WTC11 (cell line): ENCODE data around the gene OPTC. TPM values are rescaled to one million over a fixed set of nuclear protein-coding genes. Genes with fewer than 3 reads are reported as not detected.

Experiments
- ATAC-seq: fragments of 200-7000 bp; cut with Tn5 transposase; 2 replicates; pipeline ENCODE4 v1.10.0; 2021; ENCODE audit warnings: mild to moderate bottlenecking, moderate library complexity
- CTCF ChIA-PET: fragments of 300-600 bp; sonication (Branson Sonifier 250); formaldehyde crosslinking; loops from one replicate; lab custom pipeline; 2021; ENCODE audit warnings: antibody characterized with exemption; lab: Charles Lee
- POLR2A ChIA-PET: fragments of 350-600 bp; sonication (Branson Sonifier 250); formaldehyde crosslinking; loops from one replicate; lab custom pipeline; 2021; ENCODE audit warnings: antibody characterized with exemption; lab: Charles Lee
- DNase-seq: peaks from one replicate; pipeline ENCODE4 v3.0.0; 2021; ENCODE audit warnings: low spot score
- H3K27ac Mint-ChIP-seq: 2 replicates; pipeline ENCODE4 v1.8.0; 2021; ENCODE audit warnings: mixed read lengths
- H3K27me3 Mint-ChIP-seq: 2 replicates; pipeline ENCODE4 v1.8.0; 2021; ENCODE audit warnings: low read depth, mild to moderate bottlenecking, moderate library complexity, mixed read lengths
- H3K36me3 Mint-ChIP-seq: 2 replicates; pipeline ENCODE4 v1.8.0; 2021; ENCODE audit warnings: mixed read lengths
- H3K4me1 Mint-ChIP-seq: 2 replicates; pipeline ENCODE4 v1.8.0; 2022; ENCODE audit warnings: mixed read lengths
- H3K4me3 Mint-ChIP-seq: 2 replicates; pipeline ENCODE4 v1.8.0; 2021; ENCODE audit warnings: mild to moderate bottlenecking, moderate library complexity, mixed read lengths
- H3K9me3 Mint-ChIP-seq: 2 replicates; pipeline ENCODE4 v1.8.0; 2021; ENCODE audit warnings: mixed read lengths
- ARID4B ChIP-seq: sonication (generic); formaldehyde crosslinking; IDR thresholded peaks from 2 replicates; pipeline ENCODE4 v1.8.0; 2023; ENCODE audit warnings: missing genetic modification reagents, mild to moderate bottlenecking, borderline replicate concordance
- CDX4 ChIP-seq: fragments of 250-450 bp; sonication (Bioruptor Pico); IDR thresholded peaks from 2 replicates; pipeline ENCODE4 v1.9.0; 2021; ENCODE audit warnings: moderate library complexity, mild to moderate bottlenecking, inconsistent platforms, borderline replicate concordance
- CREB1 ChIP-seq: sonication (generic); formaldehyde crosslinking; IDR thresholded peaks from 2 replicates; pipeline ENCODE4 v1.8.0; 2023; ENCODE audit warnings: mild to moderate bottlenecking, missing genetic modification reagents
- CTCF ChIP-seq: fragments of 200-600 bp; IDR thresholded peaks from 2 replicates; pipeline ENCODE4 v1.8.0; 2022; ENCODE audit warnings: antibody characterized with exemption
- E2F1 ChIP-seq: sonication (generic); formaldehyde crosslinking; IDR thresholded peaks from 2 replicates; pipeline ENCODE4 v1.8.0; 2022; ENCODE audit warnings: mild to moderate bottlenecking, missing genetic modification reagents
- ERG ChIP-seq: fragments of 250-450 bp; sonication (Bioruptor Pico); IDR thresholded peaks from 2 replicates; pipeline ENCODE4 v1.8.0; 2021; ENCODE audit warnings: mild to moderate bottlenecking
- FOXK1 ChIP-seq: sonication (generic); formaldehyde crosslinking; IDR thresholded peaks from 2 replicates; pipeline ENCODE4 v1.8.0; 2022; ENCODE audit warnings: mild to moderate bottlenecking, moderate library complexity, missing genetic modification reagents
- FOXP4 ChIP-seq: sonication (generic); formaldehyde crosslinking; IDR thresholded peaks from 2 replicates; pipeline ENCODE4 v1.8.0; 2022; ENCODE audit warnings: mild to moderate bottlenecking, missing genetic modification reagents
- NR2C2 ChIP-seq: sonication (generic); formaldehyde crosslinking; IDR thresholded peaks from 2 replicates; pipeline ENCODE4 v1.8.0; 2022; ENCODE audit warnings: mild to moderate bottlenecking, missing genetic modification reagents
- RELA ChIP-seq: sonication (generic); formaldehyde crosslinking; IDR thresholded peaks from 2 replicates; pipeline ENCODE4 v1.8.1; 2022; ENCODE audit warnings: missing genetic modification reagents, mild to moderate bottlenecking, borderline replicate concordance
- RORB ChIP-seq: fragments of 250-450 bp; sonication (Bioruptor Pico); IDR thresholded peaks from 2 replicates; pipeline ENCODE4 v1.9.0; 2021; ENCODE audit warnings: mild to moderate bottlenecking
- TCF7 ChIP-seq: sonication (generic); formaldehyde crosslinking; IDR thresholded peaks from 2 replicates; pipeline ENCODE4 v1.8.0; 2022; ENCODE audit warnings: mild to moderate bottlenecking, low read depth, missing genetic modification reagents, moderate library complexity
- ZNF232 ChIP-seq: sonication (generic); formaldehyde crosslinking; IDR thresholded peaks from 2 replicates; pipeline ENCODE4 v1.8.0; 2022; ENCODE audit warnings: mild to moderate bottlenecking, missing genetic modification reagents
- ZNF423 ChIP-seq: fragments of 250-450 bp; sonication (Bioruptor Pico); IDR thresholded peaks from 2 replicates; pipeline ENCODE4 v2.1.2; 2022; ENCODE audit warnings: mild to moderate bottlenecking, moderate library complexity
- ZNF425 ChIP-seq: fragments of 250-450 bp; sonication (Bioruptor Pico); conservative IDR thresholded peaks from 2 replicates; pipeline ENCODE4 v1.9.0; 2021; ENCODE audit warnings: mild to moderate bottlenecking
- ZNF512 ChIP-seq: sonication (generic); formaldehyde crosslinking; IDR thresholded peaks from 2 replicates; pipeline ENCODE4 v1.8.1; 2022; ENCODE audit warnings: missing genetic modification reagents, borderline replicate concordance
- total RNA-seq: library from RNA; stranded (reverse); gene quantifications from 3 replicates; pipeline ENCODE4 v1.2.3, GENCODE V29; 2021

Gene OPTC
- total RNA-seq, 1 experiment from 2014 or later: 0.55 TPM

- no peaks in the 10 kb centered on the region for H3K36me3 Mint-ChIP-seq
- no peak overlapping the region for H3K27ac Mint-ChIP-seq
- no peak for DNase-seq
- no peak overlapping the region for H3K4me3 Mint-ChIP-seq
- TF ChIP-seq FOXP4 (no peak), CDX4 (CRISPR knock-in tag) (no peak), ZNF232 (CRISPR knock-in tag) (no peak), ZNF512 (CRISPR knock-in tag) (no peak), CREB1 (no peak)
- TF ChIP-seq, all 79 proteins: peak for 0
- CTCF ChIA-PET: interaction anchor here (0.6 to 1.7 kb wide), 6 partner anchors 9 to 1046 kb away, joined by 3 to 9 read pairs (median 6); no protein-coding TSS in a partner anchor
- H3K9me3 Mint-ChIP-seq: no peaks in the 10 kb centered on the region
- no peak for ATAC-seq
- POLR2A ChIA-PET: no interaction called here
- peaks cover 13% of the 10 kb centered on the region for H3K4me1 Mint-ChIP-seq
- H3K27me3 Mint-ChIP-seq: peaks cover 3% of the 10 kb centered on the region
Measured at GRCh38 chr1:203528063-203528462, 34.1 kb downstream of the OPTC start.

GRCh38 chr1:203528976-203529835 is 35.3 kb downstream of the OPTC start:
- Mint-ChIP-seq H3K4me3 (no peak overlapping the region), H3K27ac (no peak overlapping the region), H3K36me3 (no peaks in the 10 kb centered on the region), H3K27me3 (no peaks in the 10 kb centered on the region; the same call in 1 of the 2 replicates), H3K4me1 (peaks cover 9% of the 10 kb centered on the region), H3K9me3 (no peaks in the 10 kb centered on the region)
- DNase-seq (no peak), ATAC-seq (no peak)
- POLR2A ChIA-PET: no interaction called here
- CTCF ChIA-PET: interaction anchor here (1.3 to 1.7 kb wide), 3 partner anchors 10 to 26 kb away, joined by 6 to 9 read pairs (median 6); no protein-coding TSS in a partner anchor
- TF ChIP-seq RELA (CRISPR knock-in tag): no peak
- no peak for TF ChIP-seq TCF7 (CRISPR knock-in tag)
- TF ChIP-seq CDX4 (CRISPR knock-in tag): no peak
- no peak for TF ChIP-seq ZNF423 (CRISPR knock-in tag)
- TF ChIP-seq NR2C2 (CRISPR knock-in tag): no peak
- no peak for TF ChIP-seq RORB
- no peak for TF ChIP-seq ZNF425
- no peak for TF ChIP-seq E2F1 (CRISPR knock-in tag)
- TF ChIP-seq FOXK1: no peak
- TF ChIP-seq CTCF: no peak
- no peak for TF ChIP-seq ERG
- no peak for TF ChIP-seq ARID4B (CRISPR knock-in tag)
